Mucosa of gallbladder (tissue), 1 donor: ENCODE results near the gene KRABD2. TPM values are rescaled to one million over a fixed set of nuclear protein-coding genes. Genes with fewer than 3 reads are reported as not detected.

Experiments
- total RNA-seq: library from RNA; stranded (reverse); gene quantifications from one replicate; pipeline ENCODE4 v1.2.1, GENCODE V29; 2021
- donor health status: DM: no; HTN: no; CAD: no.

The KRABD2 gene

Other genes with a start within 250 kb of the KRABD2 start
- 123 TPM for gene PER1, start 224.3 kb downstream of the KRABD2 start, total RNA-seq
- gene VAMP2, start 213.8 kb downstream of the KRABD2 start, total RNA-seq, result 73.8 TPM
- 22.5 TPM for gene TMEM107, start 200.3 kb downstream of the KRABD2 start, total RNA-seq
- 12.4 TPM for gene BORCS6, start 186.5 kb downstream of the KRABD2 start, total RNA-seq
- 1.9 TPM for gene AURKB, start 166.1 kb downstream of the KRABD2 start, total RNA-seq
- 66.3 TPM for gene CTC1, start 128.6 kb downstream of the KRABD2 start, total RNA-seq
- gene PFAS, start 127.4 kb downstream of the KRABD2 start, total RNA-seq, result 31.4 TPM
- 22.0 TPM for gene RANGRF, start 88.0 kb downstream of the KRABD2 start, total RNA-seq
- gene SLC25A35, start 81.3 kb downstream of the KRABD2 start, total RNA-seq, result 17.8 TPM
- 7.9 TPM for gene ARHGEF15, start 66.5 kb downstream of the KRABD2 start, total RNA-seq
- gene ODF4, start 36.9 kb downstream of the KRABD2 start, total RNA-seq, result not detected
- gene RPL26, start 6.5 kb upstream of the KRABD2 start, total RNA-seq, result 1,147 TPM
- gene RNF222, start 21.1 kb upstream of the KRABD2 start, total RNA-seq, result not detected
- 60.0 TPM for gene NDEL1, start 59.2 kb upstream of the KRABD2 start, total RNA-seq